Fibroblast of lung (primary cell): ENCODE data around the gene TMEM258. TPM values are rescaled to one million over a fixed set of nuclear protein-coding genes. Genes with fewer than 3 reads are reported as not detected.
A peak's percentile ranks its signal among the peaks of the same experiment; 100 is the strongest.

Experiments
- DNase-seq, 2 donors: peaks; one replicate each; pipeline versions ENCODE4 v3.0.0 to v3.0.0-alpha.2; 2010; ENCODE audit warnings: low read depth in 2 of 2
- H2AFZ ChIP-seq: 2 replicates; pipeline ENCODE4 v1.5.1; 2012; ENCODE audit warnings: low read length, control low read depth, inconsistent platforms
- H3K27ac ChIP-seq: 2 replicates; pipeline ENCODE4 v1.5.1; 2011; ENCODE audit warnings: low read length, control low read depth; ENCODE audit not compliant: insufficient read depth
- H3K27me3 ChIP-seq: 2 replicates; pipeline ENCODE4 v1.5.1; 2011; ENCODE audit warnings: mild to moderate bottlenecking, low read length; ENCODE audit not compliant: control insufficient read depth, insufficient read depth
- H3K36me3 ChIP-seq: 2 replicates; pipeline ENCODE4 v1.5.1; 2011; ENCODE audit warnings: low read length; ENCODE audit not compliant: control insufficient read depth, insufficient read depth
- H3K4me1 ChIP-seq: 2 replicates; pipeline ENCODE4 v1.5.1; 2011; ENCODE audit warnings: low read length; ENCODE audit not compliant: control insufficient read depth, insufficient read depth; ENCODE audit errors: extremely low read depth
- H3K4me2 ChIP-seq: 2 replicates; pipeline ENCODE4 v1.5.1; 2011; ENCODE audit warnings: low read length, control low read depth; ENCODE audit not compliant: insufficient read depth; ENCODE audit errors: extremely low read depth
- H3K4me3 ChIP-seq, 4 experiments: fragments of 200-600 bp in 1 of 4; sonication (generic) in 1 of 4; replicated peaks in 1 of 4; 2 replicates each; pipeline ENCODE4 v1.5.1; 2011 to 2016; ENCODE audit warnings: low read length in 4 of 4, low read depth in 3 of 4, mild to moderate bottlenecking in 3 of 4, control low read depth in 2 of 4, inconsistent platforms in 1 of 4, mixed read lengths in 1 of 4; ENCODE audit not compliant: insufficient read depth in 1 of 4; ENCODE audit errors: control extremely low read depth in 1 of 4
- H3K79me2 ChIP-seq: 2 replicates; pipeline ENCODE4 v1.5.1; 2012; ENCODE audit warnings: mild to moderate bottlenecking, low read length, inconsistent platforms; ENCODE audit not compliant: control insufficient read depth, insufficient read depth
- H3K9ac ChIP-seq: 2 replicates; pipeline ENCODE4 v1.5.1; 2011; ENCODE audit warnings: mild to moderate bottlenecking, low read length, control low read depth; ENCODE audit not compliant: insufficient read depth
- H3K9me3 ChIP-seq: 2 replicates; pipeline ENCODE4 v1.5.1; 2012; ENCODE audit warnings: low read depth, low read length; ENCODE audit not compliant: control insufficient read depth, insufficient read depth
- H4K20me1 ChIP-seq: 2 replicates; pipeline ENCODE4 v1.5.1; 2011; ENCODE audit warnings: low read length; ENCODE audit not compliant: control insufficient read depth, insufficient read depth; ENCODE audit errors: extremely low read depth
- EZH2 ChIP-seq: IDR thresholded peaks from 2 replicates; pipeline ENCODE4 v1.5.1; 2012; ENCODE audit warnings: low read length, control low read depth, mild to moderate bottlenecking; ENCODE audit errors: missing control alignments
- polyA plus RNA-seq, 2 donors: library from polyadenylated mRNA; depleted of rRNA in 1 of 2; stranded (reverse) in 1 of 2; unstranded in 1 of 2; fragments of >200 nt; gene quantifications; 2 replicates each; pipeline ENCODE4 v1.2.1, GENCODE V29; 2011 to 2012; ENCODE audit warnings: missing spikeins in 1 of 2
- total RNA-seq: library from RNA; depleted of rRNA; stranded (reverse); fragments of >200 nt; gene quantifications from 2 replicates; pipeline ENCODE4 v1.2.1, GENCODE V29; 2014
- TF ChIP-seq, protein P1 (sequence below), 2 donors: IDR thresholded peaks in 1 of 2; conservative IDR thresholded peaks in 1 of 2; 1 replicate in 1 of 2; 2 replicates in 1 of 2; pipeline ENCODE4 v1.5.1; 2011 to 2012; ENCODE audit warnings: low read length in 2 of 2, control low read depth in 1 of 2, inconsistent platforms in 1 of 2, low read depth in 1 of 2, mild to moderate bottlenecking in 1 of 2

The TMEM258 gene
- total and polyA plus RNA-seq, 2 donors (not counting 1 experiment from before 2014, with no cell fraction given), result 173 to 245 TPM

- Histone ChIP-seq H3K4me2 (peak overlapping the region; percentile 99), H3K9ac (peak overlapping the region; percentile 71), H3K4me1 (peaks cover 22% of the 10 kb centered on the region), H4K20me1 (peaks cover 2% of the 10 kb centered on the region), H3K9me3 (no peaks in the 10 kb centered on the region), H3K36me3 (peaks cover 17% of the 10 kb centered on the region), H2AFZ (no peak overlapping the region), H3K27ac (peak overlapping the region; percentile 75), H3K79me2 (peaks cover 57% of the 10 kb centered on the region), H3K27me3 (no peaks in the 10 kb centered on the region), H3K4me3 (peak overlapping the region; percentile 83 to 98 (median 88))
- TF ChIP-seq EZH2, result no peak
- TF ChIP-seq, protein P1, sequence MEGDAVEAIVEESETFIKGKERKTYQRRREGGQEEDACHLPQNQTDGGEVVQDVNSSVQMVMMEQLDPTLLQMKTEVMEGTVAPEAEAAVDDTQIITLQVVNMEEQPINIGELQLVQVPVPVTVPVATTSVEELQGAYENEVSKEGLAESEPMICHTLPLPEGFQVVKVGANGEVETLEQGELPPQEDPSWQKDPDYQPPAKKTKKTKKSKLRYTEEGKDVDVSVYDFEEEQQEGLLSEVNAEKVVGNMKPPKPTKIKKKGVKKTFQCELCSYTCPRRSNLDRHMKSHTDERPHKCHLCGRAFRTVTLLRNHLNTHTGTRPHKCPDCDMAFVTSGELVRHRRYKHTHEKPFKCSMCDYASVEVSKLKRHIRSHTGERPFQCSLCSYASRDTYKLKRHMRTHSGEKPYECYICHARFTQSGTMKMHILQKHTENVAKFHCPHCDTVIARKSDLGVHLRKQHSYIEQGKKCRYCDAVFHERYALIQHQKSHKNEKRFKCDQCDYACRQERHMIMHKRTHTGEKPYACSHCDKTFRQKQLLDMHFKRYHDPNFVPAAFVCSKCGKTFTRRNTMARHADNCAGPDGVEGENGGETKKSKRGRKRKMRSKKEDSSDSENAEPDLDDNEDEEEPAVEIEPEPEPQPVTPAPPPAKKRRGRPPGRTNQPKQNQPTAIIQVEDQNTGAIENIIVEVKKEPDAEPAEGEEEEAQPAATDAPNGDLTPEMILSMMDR (conservative IDR thresholded peaks at IDR 0.05 in 1 of 2, IDR thresholded peaks at IDR 0.05 in 1 of 2; ENCODE audit: low read depth in 1 of 2, low read length in 2 of 2), result peak; percentile 41 to 50
- DNase-seq, result peak; percentile 27 to 36
Measured at GRCh38 chr11:61828629-61829407, 36.4 kb upstream of the TMEM258 start.

GRCh38 chr11:61828379-61828628 is 35.9 kb upstream of the TMEM258 start:
- TF ChIP-seq EZH2, result no peak
- TF ChIP-seq, protein P1 (conservative IDR thresholded peaks at IDR 0.05 in 1 of 2, IDR thresholded peaks at IDR 0.05 in 1 of 2; ENCODE audit: low read depth in 1 of 2, low read length in 2 of 2), result no peak
- H3K27me3 ChIP-seq, result no peaks in the 10 kb centered on the region
- peaks cover 2% of the 10 kb centered on the region for H4K20me1 ChIP-seq
- H2AFZ ChIP-seq, result no peak overlapping the region
- peak overlapping the region; percentile 99 for H3K4me2 ChIP-seq
- H3K36me3 ChIP-seq, result peaks cover 15% of the 10 kb centered on the region
- H3K4me1 ChIP-seq, result peaks cover 19% of the 10 kb centered on the region
- peak overlapping the region; percentile 71 for H3K9ac ChIP-seq
- peak overlapping the region; percentile 75 for H3K27ac ChIP-seq
- H3K9me3 ChIP-seq, result no peaks in the 10 kb centered on the region
- DNase-seq, result no peak
- peak overlapping the region; percentile 83 to 98 (median 88) for H3K4me3 ChIP-seq
- peaks cover 52% of the 10 kb centered on the region for H3K79me2 ChIP-seq

- Histone ChIP-seq H3K4me2 (peak within 1 kb of the TSS; percentile 99), H3K4me1 (peaks cover 18% of the 10 kb centered on the region), H3K9me3 (no peaks in the 10 kb centered on the region), H2AFZ (peak within 1 kb of the TSS; percentile 15), H3K4me3 (peak within 1 kb of the TSS; percentile 83 to 98 (median 88)), H3K79me2 (peaks cover 46% of the 10 kb centered on the region), H4K20me1 (peaks cover 2% of the 10 kb centered on the region), H3K36me3 (peaks cover 10% of the 10 kb centered on the region), H3K9ac (peak within 1 kb of the TSS; percentile 71), H3K27ac (peak within 1 kb of the TSS; percentile 75), H3K27me3 (no peaks in the 10 kb centered on the region)
- TF ChIP-seq EZH2, result no peak
- peak; percentile 97 to 98 for DNase-seq
Measured at GRCh38 chr11:61827571-61828378, 35.4 kb upstream of the TMEM258 start, which contains the start of gene FADS2. Gene FADS2 (plus strand): TSS chr11:61828300. CDS start chr11:61828391, 91 bp downstream.
